ENCODE data around the gene EPS15.

EPS15 gene

GRCh38 chr1:51304360-51304759 is 214.7 kb downstream of the EPS15 start:
- Histone ChIP-seq H3K9ac (ENCODE audit: low read depth in 1 of 2, low read length in 2 of 2) (peak overlapping the region in 1 of 2 donors; percentile 11), H3K27me3 (ENCODE audit: control insufficient read depth in 2 of 2, insufficient read depth in 2 of 2, low read length in 2 of 2) (no peaks in the 10 kb centered on the region), H3K4me3 (ENCODE audit: low read length in 2 of 2) (no peak overlapping the region), H3K4me1 (ENCODE audit: control insufficient read depth in 2 of 2, insufficient read depth in 2 of 2, low read length in 2 of 2) (peaks cover 12 to 15% of the 10 kb centered on the region in 2 donors), H3K27ac (ENCODE audit: low read depth in 2 of 2, low read length in 2 of 2) (no peak overlapping the region), H3K36me3 (ENCODE audit: control insufficient read depth in 2 of 2, insufficient read depth in 2 of 2, low read length in 2 of 2) (peaks cover 2 to 13% of the 10 kb centered on the region in 2 donors), H3K9me3 (ENCODE audit: control insufficient read depth in 2 of 2, low read length in 2 of 2) (no peaks in the 10 kb centered on the region)
